Measurements from ENCODE around the gene RRBP1. TPM values are rescaled to one million over a fixed set of nuclear protein-coding genes. Genes with fewer than 3 reads are reported as not detected.
A peak's percentile ranks its signal among the peaks of the same experiment; 100 is the strongest.

The RRBP1 gene
- total and polyA plus RNA-seq, 2 experiments from 2014 or later, result 193 to 242 TPM

- no peak for DNase-seq (ENCODE audit: low spot score)
- Histone ChIP-seq H3K27ac (peak overlapping the region; percentile 99), H2AFZ (no peak overlapping the region), H3K9me2 (replicated peaks; ENCODE audit: insufficient read depth) (no peaks in the 10 kb centered on the region), H3K4me3 (peak overlapping the region; percentile 71), H3K4me1 (ENCODE audit: insufficient read depth) (peaks cover 16% of the 10 kb centered on the region), H3K36me3 (replicated peaks; ENCODE audit: insufficient read depth, low read depth) (no peaks in the 10 kb centered on the region), H3K4me2 (peak overlapping the region; percentile 85), H3K27me3 (no peaks in the 10 kb centered on the region), H3K79me2 (peaks cover 73% of the 10 kb centered on the region), H3K9me3 (ENCODE audit: low read depth) (no peaks in the 10 kb centered on the region), H4K20me1 (ENCODE audit: insufficient read depth, poor library complexity, severe bottlenecking) (peaks cover 64% of the 10 kb centered on the region)
- no peak for TF ChIP-seq EZH2 (IDR thresholded peaks at IDR 0.05; ENCODE audit: borderline replicate concordance)
- TF ChIP-seq, protein P1, sequence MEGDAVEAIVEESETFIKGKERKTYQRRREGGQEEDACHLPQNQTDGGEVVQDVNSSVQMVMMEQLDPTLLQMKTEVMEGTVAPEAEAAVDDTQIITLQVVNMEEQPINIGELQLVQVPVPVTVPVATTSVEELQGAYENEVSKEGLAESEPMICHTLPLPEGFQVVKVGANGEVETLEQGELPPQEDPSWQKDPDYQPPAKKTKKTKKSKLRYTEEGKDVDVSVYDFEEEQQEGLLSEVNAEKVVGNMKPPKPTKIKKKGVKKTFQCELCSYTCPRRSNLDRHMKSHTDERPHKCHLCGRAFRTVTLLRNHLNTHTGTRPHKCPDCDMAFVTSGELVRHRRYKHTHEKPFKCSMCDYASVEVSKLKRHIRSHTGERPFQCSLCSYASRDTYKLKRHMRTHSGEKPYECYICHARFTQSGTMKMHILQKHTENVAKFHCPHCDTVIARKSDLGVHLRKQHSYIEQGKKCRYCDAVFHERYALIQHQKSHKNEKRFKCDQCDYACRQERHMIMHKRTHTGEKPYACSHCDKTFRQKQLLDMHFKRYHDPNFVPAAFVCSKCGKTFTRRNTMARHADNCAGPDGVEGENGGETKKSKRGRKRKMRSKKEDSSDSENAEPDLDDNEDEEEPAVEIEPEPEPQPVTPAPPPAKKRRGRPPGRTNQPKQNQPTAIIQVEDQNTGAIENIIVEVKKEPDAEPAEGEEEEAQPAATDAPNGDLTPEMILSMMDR (IDR thresholded peaks at IDR 0.05; ENCODE audit: poor library complexity), result no peak
- no peak for TF ChIP-seq EZH2phosphoT487 (IDR thresholded peaks at IDR 0.05; ENCODE audit: low read depth, severe bottlenecking, unreplicated experiment)
- WGBS (ENCODE audit: low lambda C conversion rate, missing lambda C conversion rate), result 41% methylated on average over 7 of the region's 7 CpGs
These were observed 109.9 kb downstream of the RRBP1 start for GRCh38 chr20:17572034-17572638.

DNA sequence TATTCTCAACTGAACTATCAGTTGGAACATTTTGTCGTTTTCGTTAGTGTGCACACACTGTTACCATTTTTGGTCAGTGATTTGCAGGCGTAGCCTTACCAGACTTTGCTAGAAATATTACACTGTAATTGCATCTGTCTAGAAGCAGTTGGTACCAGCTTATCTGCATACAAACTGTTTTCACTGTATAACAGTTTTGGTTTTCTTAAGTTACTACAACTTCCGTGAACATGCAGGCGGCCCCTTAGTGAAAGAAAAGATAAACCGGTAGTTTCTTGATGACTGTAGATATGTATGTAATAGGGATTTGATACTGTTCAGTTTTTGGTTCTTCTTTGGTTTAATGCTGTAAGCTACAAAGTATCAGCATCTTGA, 110.9 kb downstream of the RRBP1 start:
- Histone ChIP-seq H3K9me2 (replicated peaks; ENCODE audit: insufficient read depth) (no peaks in the 10 kb centered on the region), H3K4me3 (peak overlapping the region; percentile 71), H2AFZ (no peak overlapping the region), H3K79me2 (peaks cover 63% of the 10 kb centered on the region), H3K4me2 (peak overlapping the region; percentile 85), H3K27me3 (no peaks in the 10 kb centered on the region), H4K20me1 (ENCODE audit: insufficient read depth, poor library complexity, severe bottlenecking) (peaks cover 54% of the 10 kb centered on the region), H3K27ac (peak overlapping the region; percentile 99), H3K36me3 (replicated peaks; ENCODE audit: insufficient read depth, low read depth) (no peaks in the 10 kb centered on the region), H3K9me3 (ENCODE audit: low read depth) (no peaks in the 10 kb centered on the region), H3K4me1 (ENCODE audit: insufficient read depth) (peaks cover 16% of the 10 kb centered on the region)
- 2% methylated on average over 6 of the region's 6 CpGs for WGBS (ENCODE audit: low lambda C conversion rate, missing lambda C conversion rate)
- DNase-seq (ENCODE audit: low spot score), result no peak
- TF ChIP-seq EZH2phosphoT487 (IDR thresholded peaks at IDR 0.05; ENCODE audit: low read depth, severe bottlenecking, unreplicated experiment), result no peak
- TF ChIP-seq, protein P1 (IDR thresholded peaks at IDR 0.05; ENCODE audit: poor library complexity), result no peak
- TF ChIP-seq EZH2 (IDR thresholded peaks at IDR 0.05; ENCODE audit: borderline replicate concordance), result no peak

DNA sequence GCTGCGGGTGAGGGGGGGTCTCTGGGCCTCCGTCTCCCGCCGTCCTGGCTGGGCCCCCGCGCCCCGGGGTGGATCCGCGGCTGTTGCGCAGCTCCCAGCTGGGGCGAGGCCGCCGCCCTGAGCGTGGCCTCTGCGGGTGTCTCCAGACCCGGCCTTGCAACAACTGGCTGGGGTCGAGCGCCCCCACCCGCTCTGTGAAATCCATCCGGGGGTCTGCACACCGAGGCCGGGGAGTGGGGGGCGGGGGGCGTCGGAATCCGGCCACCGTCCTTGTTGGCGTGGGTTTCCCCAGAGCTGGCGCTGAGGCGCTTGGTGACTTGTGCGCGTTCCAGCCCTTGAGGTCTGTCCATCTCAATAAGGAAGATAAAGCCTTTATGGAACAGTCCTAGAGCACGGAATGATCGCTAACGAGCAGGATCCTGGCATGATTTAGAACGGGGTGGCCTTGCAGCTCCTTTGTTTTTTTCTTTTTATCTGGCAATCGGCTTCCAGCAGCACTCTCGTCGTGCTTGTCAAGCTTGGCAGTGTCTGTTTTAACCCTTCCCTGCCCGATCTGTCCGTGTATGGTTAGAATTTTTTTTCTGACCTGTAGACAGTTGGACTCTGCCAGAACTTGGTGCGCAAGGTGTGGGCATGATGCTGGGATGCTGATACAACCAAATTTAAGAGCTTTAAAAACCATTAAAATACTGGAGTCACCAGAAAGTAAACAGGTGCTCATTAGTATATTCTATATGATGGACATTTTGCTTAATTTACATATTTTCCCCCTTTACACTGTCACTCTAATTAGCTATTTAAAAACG, 111.5 kb downstream of the RRBP1 start:
- no peaks in the 10 kb centered on the region for H3K27me3 ChIP-seq
- under 1% methylated on average over 32 of the region's 43 CpGs for WGBS (ENCODE audit: low lambda C conversion rate, missing lambda C conversion rate)
- peaks cover 57% of the 10 kb centered on the region for H3K79me2 ChIP-seq
- no peaks in the 10 kb centered on the region for H3K9me3 ChIP-seq (ENCODE audit: low read depth)
- peak overlapping the region; percentile 71 for H3K4me3 ChIP-seq
- H3K4me1 ChIP-seq (ENCODE audit: insufficient read depth), result peaks cover 16% of the 10 kb centered on the region
- DNase-seq (ENCODE audit: low spot score), result peak; percentile 72
- peak overlapping the region; percentile 99 for H3K27ac ChIP-seq
- H2AFZ ChIP-seq, result peak overlapping the region; percentile 3
- TF ChIP-seq EZH2 (IDR thresholded peaks at IDR 0.05; ENCODE audit: borderline replicate concordance) (no peak), EZH2phosphoT487 (IDR thresholded peaks at IDR 0.05; ENCODE audit: low read depth, severe bottlenecking, unreplicated experiment) (no peak)
- TF ChIP-seq, protein P1 (IDR thresholded peaks at IDR 0.05; ENCODE audit: poor library complexity), result peak; percentile 34
- H3K9me2 ChIP-seq (replicated peaks; ENCODE audit: insufficient read depth), result no peaks in the 10 kb centered on the region
- no peaks in the 10 kb centered on the region for H3K36me3 ChIP-seq (replicated peaks; ENCODE audit: insufficient read depth, low read depth)
- peak overlapping the region; percentile 85 for H3K4me2 ChIP-seq
- peaks cover 48% of the 10 kb centered on the region for H4K20me1 ChIP-seq (ENCODE audit: insufficient read depth, poor library complexity, severe bottlenecking)

Measured in hepatocyte (in vitro differentiated cells).